ENCODE results near the gene HERPUD2.

DNA sequence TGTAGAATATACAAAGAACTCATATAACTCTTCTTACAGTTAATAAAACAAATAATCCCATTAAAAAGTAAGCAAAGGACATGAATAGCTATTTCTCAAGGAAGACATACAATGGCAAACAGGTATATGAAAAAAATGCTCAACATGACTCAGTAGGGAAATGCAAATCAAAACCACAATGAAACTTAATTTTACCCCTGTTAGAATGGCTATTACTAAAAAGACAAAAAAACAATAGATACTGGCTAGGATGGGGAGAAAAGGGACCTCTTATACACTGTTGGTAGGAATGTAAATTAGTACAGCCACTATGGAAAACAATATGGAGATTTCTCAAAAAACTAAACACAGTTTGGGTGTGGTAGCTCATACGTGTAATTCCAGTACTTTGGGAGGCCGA lies 37.8 kb downstream of the HERPUD2 start:
- TF ChIP-seq, protein P1, sequence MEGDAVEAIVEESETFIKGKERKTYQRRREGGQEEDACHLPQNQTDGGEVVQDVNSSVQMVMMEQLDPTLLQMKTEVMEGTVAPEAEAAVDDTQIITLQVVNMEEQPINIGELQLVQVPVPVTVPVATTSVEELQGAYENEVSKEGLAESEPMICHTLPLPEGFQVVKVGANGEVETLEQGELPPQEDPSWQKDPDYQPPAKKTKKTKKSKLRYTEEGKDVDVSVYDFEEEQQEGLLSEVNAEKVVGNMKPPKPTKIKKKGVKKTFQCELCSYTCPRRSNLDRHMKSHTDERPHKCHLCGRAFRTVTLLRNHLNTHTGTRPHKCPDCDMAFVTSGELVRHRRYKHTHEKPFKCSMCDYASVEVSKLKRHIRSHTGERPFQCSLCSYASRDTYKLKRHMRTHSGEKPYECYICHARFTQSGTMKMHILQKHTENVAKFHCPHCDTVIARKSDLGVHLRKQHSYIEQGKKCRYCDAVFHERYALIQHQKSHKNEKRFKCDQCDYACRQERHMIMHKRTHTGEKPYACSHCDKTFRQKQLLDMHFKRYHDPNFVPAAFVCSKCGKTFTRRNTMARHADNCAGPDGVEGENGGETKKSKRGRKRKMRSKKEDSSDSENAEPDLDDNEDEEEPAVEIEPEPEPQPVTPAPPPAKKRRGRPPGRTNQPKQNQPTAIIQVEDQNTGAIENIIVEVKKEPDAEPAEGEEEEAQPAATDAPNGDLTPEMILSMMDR (IDR thresholded peaks at IDR 0.05; ENCODE audit: insufficient read depth, low read length, poor library complexity, severe bottlenecking), result no peak
- no peak for TF ChIP-seq EZH2phosphoT487 (conservative IDR thresholded peaks at IDR 0.05; ENCODE audit: low read length)
